Measurements from ENCODE around the gene CASK. TPM values are rescaled to one million over a fixed set of nuclear protein-coding genes. Genes with fewer than 3 reads are reported as not detected.

Gene CASK
- total RNA-seq, 1 experiment from 2014 or later: 33.5 TPM

DNA sequence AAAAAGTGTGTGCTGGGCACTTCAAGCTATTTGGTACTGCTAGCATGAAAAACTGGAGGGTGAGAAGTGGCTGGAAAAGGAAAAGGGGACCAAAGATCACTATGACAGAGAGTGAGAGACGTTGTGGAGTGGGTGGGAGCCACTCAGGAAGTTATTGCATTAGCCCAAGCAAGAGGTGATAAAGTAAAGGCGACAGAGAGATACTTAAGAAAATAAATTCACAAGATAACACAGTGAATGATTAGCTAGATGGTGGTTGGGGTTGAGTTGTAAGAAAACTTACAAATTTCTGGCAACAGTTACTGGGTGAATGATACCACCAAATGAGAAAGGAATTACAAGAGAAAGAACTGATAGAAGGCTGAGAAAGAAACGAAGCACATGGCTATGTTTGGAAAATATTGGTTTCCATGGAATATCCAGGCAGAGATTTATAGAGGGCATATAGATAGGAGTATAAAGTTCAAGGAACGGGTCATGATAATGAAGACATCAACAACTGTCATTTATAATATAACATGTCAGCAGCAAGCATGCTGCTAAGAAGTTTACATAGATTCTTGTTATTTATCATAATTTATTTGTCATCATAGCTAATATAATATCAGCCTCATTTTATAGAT lies 60.7 kb downstream of the CASK start:
- no peaks in the 10 kb centered on the region for H3K27me3 ChIP-seq (replicated peaks; ENCODE audit: insufficient read depth, low read depth, low read length, poor library complexity)
- CTCF ChIA-PET: no interaction called here

GRCh38 chrX:41858161-41858775 lies 65.1 kb downstream of the CASK start:
- TF ChIP-seq EZH2 (IDR thresholded peaks at IDR 0.05; ENCODE audit: borderline replicate concordance, low read depth, low read length, poor library complexity, severe bottlenecking): no peak
- TF ChIP-seq, protein P1, sequence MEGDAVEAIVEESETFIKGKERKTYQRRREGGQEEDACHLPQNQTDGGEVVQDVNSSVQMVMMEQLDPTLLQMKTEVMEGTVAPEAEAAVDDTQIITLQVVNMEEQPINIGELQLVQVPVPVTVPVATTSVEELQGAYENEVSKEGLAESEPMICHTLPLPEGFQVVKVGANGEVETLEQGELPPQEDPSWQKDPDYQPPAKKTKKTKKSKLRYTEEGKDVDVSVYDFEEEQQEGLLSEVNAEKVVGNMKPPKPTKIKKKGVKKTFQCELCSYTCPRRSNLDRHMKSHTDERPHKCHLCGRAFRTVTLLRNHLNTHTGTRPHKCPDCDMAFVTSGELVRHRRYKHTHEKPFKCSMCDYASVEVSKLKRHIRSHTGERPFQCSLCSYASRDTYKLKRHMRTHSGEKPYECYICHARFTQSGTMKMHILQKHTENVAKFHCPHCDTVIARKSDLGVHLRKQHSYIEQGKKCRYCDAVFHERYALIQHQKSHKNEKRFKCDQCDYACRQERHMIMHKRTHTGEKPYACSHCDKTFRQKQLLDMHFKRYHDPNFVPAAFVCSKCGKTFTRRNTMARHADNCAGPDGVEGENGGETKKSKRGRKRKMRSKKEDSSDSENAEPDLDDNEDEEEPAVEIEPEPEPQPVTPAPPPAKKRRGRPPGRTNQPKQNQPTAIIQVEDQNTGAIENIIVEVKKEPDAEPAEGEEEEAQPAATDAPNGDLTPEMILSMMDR (conservative IDR thresholded peaks at IDR 0.05; ENCODE audit: low read depth, low read length): no peak
- H3K27ac ChIP-seq (ENCODE audit: low read depth, low read length, poor library complexity, severe bottlenecking): no peak overlapping the region
- no TSS peak for BruUV-seq (replicated peaks)
- intact Hi-C loops (cut with micrococcal nuclease; ENCODE audit: unreplicated experiment): no loop called here
- no peak overlapping the region for H3K4me3 ChIP-seq (ENCODE audit: low read depth, low read length, poor library complexity, severe bottlenecking)
- ChIA-PET POLR2A (ENCODE audit: low non-redundant PET) (no interaction called here), CTCF (interaction anchor here (0.6 kb wide), 1 partner anchor 61 kb away, joined by 6 read pairs; no protein-coding TSS in a partner anchor)
- no peaks in the 10 kb centered on the region for H3K36me3 ChIP-seq (ENCODE audit: insufficient read depth, low read length, poor library complexity, severe bottlenecking)
- no peaks in the 10 kb centered on the region for H3K27me3 ChIP-seq (replicated peaks; ENCODE audit: insufficient read depth, low read depth, low read length, poor library complexity)
- no peaks in the 10 kb centered on the region for H3K4me1 ChIP-seq (ENCODE audit: insufficient read depth, low read length, poor library complexity, severe bottlenecking)
- H3K9me3 ChIP-seq (ENCODE audit: low read depth, low read length, poor library complexity, severe bottlenecking): no peaks in the 10 kb centered on the region
- no peak for DNase-seq (ENCODE audit: low spot score)

More for the DNA sequence above, 60.7 kb downstream of the CASK start:
- Histone ChIP-seq H3K4me3 (ENCODE audit: low read depth, low read length, poor library complexity, severe bottlenecking) (no peak overlapping the region), H3K36me3 (ENCODE audit: insufficient read depth, low read length, poor library complexity, severe bottlenecking) (no peaks in the 10 kb centered on the region), H3K9me3 (ENCODE audit: low read depth, low read length, poor library complexity, severe bottlenecking) (no peaks in the 10 kb centered on the region), H3K4me1 (ENCODE audit: insufficient read depth, low read length, poor library complexity, severe bottlenecking) (no peaks in the 10 kb centered on the region), H3K27ac (ENCODE audit: low read depth, low read length, poor library complexity, severe bottlenecking) (no peak overlapping the region)
- POLR2A ChIA-PET (ENCODE audit: low non-redundant PET): no interaction called here
- BruUV-seq (replicated peaks): no TSS peak
- no peak for TF ChIP-seq EZH2 (IDR thresholded peaks at IDR 0.05; ENCODE audit: borderline replicate concordance, low read depth, low read length, poor library complexity, severe bottlenecking)
- TF ChIP-seq, protein P1 (conservative IDR thresholded peaks at IDR 0.05; ENCODE audit: low read depth, low read length): no peak
- intact Hi-C loops (cut with micrococcal nuclease; ENCODE audit: unreplicated experiment): no loop called here
- no peak for DNase-seq (ENCODE audit: low spot score)

DNA sequence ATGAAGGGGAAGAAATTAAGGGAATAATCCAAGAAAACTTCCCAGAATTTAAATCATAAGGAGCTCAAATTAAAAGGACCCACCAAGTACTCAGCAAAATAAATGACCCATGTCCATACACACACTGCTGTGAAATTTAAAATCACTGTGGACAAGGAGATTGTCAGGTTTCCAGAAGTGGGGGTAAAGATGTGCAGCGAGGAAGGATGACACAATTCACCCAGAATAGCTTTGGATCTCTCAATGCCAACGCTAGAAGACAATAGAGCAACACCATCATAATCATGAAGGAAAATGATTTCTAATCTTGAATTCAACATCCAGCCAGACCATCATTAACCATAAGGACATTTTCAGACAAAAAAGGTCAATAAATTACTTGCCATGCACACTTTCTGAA lies 65.7 kb downstream of the CASK start:
- H3K4me3 ChIP-seq (ENCODE audit: low read depth, low read length, poor library complexity, severe bottlenecking): no peak overlapping the region
- ChIA-PET POLR2A (ENCODE audit: low non-redundant PET) (no interaction called here), CTCF (interaction anchor here (0.6 kb wide), 1 partner anchor 60 kb away, joined by 6 read pairs; no protein-coding TSS in a partner anchor)
- no peaks in the 10 kb centered on the region for H3K27me3 ChIP-seq (replicated peaks; ENCODE audit: insufficient read depth, low read depth, low read length, poor library complexity)
- H3K36me3 ChIP-seq (ENCODE audit: insufficient read depth, low read length, poor library complexity, severe bottlenecking): no peaks in the 10 kb centered on the region
- TF ChIP-seq, protein P1 (conservative IDR thresholded peaks at IDR 0.05; ENCODE audit: low read depth, low read length): no peak
- no peak for TF ChIP-seq EZH2 (IDR thresholded peaks at IDR 0.05; ENCODE audit: borderline replicate concordance, low read depth, low read length, poor library complexity, severe bottlenecking)
- intact Hi-C loops (cut with micrococcal nuclease; ENCODE audit: unreplicated experiment): no loop called here
- BruUV-seq (replicated peaks): no TSS peak
- no peaks in the 10 kb centered on the region for H3K9me3 ChIP-seq (ENCODE audit: low read depth, low read length, poor library complexity, severe bottlenecking)
- no peak overlapping the region for H3K27ac ChIP-seq (ENCODE audit: low read depth, low read length, poor library complexity, severe bottlenecking)
- DNase-seq (ENCODE audit: low spot score): no peak
- no peaks in the 10 kb centered on the region for H3K4me1 ChIP-seq (ENCODE audit: insufficient read depth, low read length, poor library complexity, severe bottlenecking)

Data from A673 (cell line).